ENCODE results near the gene HUS1B.

DNA sequence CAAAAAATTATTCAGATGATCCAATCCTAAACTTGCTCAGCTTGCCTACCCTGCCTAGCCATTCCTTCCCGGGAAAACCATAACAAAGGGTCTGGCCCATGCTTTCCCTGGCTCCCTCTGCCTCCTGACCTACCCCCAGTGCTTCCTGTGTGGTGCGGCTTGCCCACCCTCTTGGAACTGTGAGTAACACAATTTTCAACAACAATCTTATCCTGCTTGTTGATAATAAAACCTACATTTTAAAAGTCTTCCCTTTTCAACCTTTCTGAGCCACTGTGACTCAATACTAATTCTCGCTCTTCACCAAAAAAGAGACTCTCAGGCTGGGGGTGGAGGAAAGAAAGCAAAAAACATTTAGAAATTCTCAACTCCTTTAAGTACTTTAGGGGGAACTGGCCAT lies 18.1 kb upstream of the HUS1B start:
- TF ChIP-seq CTCF (IDR thresholded peaks at IDR 0.05; ENCODE audit: low read length) (no peak), EZH2 (optimal IDR thresholded peaks at IDR 0.05; ENCODE audit: low read depth, low read length) (no peak)
